A172 (cell line): ENCODE results near the gene SLC30A2. TPM values are rescaled to one million over a fixed set of nuclear protein-coding genes. Genes with fewer than 3 reads are reported as not detected.
A peak's percentile ranks its signal among the peaks of the same experiment; 100 is the strongest.

Experiments used
- DNase-seq: peaks from one replicate; pipeline ENCODE4 v3.0.0-alpha.2; 2015; ENCODE audit warnings: low spot score
- total RNA-seq: library from RNA; depleted of rRNA; stranded (reverse); fragments of >200 nt; shearing (Covaris generic); gene quantifications from 2 replicates; pipeline ENCODE4 v1.2.3, GENCODE V29; 2014

SLC30A2 gene
- total RNA-seq, 1 experiment from 2014 or later = not detected

DNA sequence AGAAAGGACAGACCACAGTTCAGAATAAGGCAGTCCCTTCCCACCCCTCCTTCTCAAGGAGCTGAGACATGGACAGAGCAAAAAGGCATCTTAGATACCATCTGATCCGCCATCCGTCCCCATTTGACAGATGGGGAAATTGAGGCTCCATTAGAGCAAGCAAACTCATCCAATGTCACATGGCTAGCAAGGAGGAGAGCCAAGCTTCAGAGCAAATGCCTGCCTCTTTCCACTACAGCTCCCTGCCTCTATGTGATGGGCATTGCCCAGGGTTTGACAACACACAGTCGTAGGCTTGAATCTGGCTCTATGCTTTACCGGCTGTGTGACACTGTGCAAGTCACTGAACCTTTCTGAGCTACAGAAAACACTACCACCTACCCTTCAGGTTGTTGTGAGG lies 3.9 kb downstream of the SLC30A2 start:
- DNase-seq = no peak

DNA sequence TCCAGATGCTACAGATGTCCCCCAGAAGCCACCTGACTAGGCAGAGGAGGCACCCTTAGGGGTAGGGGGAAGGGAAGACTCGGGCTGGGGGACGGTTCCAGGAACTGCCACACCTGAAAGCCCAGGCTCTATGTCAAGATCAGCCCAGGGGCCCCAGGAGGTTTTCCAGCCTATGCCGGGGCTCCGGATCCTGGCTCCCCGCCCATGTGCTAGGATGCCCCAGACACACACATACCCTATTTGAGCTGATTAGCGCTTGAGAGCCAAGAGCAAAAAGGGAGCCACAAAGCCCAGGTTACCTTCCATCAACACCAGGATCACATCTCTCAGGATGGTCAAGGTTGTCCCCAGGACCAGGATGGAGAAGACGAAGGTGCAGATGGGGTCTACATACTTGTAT lies 4.5 kb downstream of the SLC30A2 start:
- DNase-seq = no peak

DNA sequence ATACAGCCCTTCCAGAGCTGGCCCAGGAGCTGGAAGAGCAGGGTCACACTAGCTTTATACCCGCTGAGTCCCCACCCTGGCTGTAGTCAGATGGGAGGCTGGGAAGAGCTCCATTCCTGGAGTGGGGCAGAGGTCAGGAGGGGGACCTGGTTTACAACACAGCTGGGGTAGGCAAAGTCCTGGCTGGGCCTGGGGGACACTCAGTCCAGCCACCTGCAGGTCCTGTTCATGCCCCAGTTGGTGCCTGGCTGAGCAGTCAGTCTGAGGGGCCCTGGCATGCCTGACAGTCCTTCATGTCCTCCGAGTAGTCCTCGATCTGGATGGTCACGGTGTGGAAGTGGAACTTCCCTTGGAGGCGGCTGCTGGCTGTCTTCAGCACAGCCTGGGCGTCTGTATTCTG lies 7.0 kb downstream of the SLC30A2 start:
- no peak for DNase-seq

GRCh38 chr1:26038477-26038876 lies 7.4 kb downstream of the SLC30A2 start:
- DNase-seq = no peak

- no peak for DNase-seq
Observed at GRCh38 chr1:26037904-26038303, 8.0 kb downstream of the SLC30A2 start.

- no peak for DNase-seq
Observed at GRCh38 chr1:26036756-26037281, 9.1 kb downstream of the SLC30A2 start.

DNA sequence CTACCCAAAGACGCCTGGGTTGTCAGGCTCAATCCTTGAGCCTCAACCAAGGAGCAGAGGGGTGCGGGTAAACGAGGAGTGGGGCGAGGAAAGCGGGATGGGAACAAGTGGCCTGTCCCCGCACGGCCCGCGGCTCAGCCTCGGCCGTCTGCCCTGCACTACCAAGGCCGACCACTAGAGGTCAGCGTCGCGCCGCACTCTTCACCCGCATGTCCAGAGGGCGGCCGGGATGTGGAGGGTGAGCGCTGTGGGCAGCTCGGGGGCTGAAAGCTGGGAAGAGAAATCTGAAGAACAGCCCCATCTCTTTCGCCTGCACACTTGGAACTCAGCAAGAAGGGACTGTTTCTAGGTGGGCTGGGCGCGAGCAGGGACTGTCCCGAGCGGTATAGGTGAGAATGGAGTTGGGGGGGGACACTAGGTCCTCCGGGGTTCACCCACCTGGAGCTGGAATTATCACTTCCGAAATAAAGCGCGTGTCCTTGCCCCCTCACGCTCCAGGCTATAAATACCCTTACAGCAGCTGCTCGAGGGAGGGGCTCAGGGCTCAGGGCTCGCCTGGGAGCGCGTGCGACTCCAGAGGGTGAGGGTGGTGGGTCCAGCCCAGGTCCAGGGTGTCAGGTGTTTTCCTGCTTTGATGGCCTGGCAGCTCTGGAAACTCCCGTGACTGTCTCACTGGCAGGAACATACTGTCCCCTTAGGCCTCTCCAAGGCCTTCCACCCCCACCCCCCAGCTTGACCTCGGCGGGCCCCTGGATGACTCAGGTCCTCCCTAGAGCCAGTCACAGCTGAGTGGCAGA lies 9.8 kb downstream of the SLC30A2 start:
- DNase-seq = peak; percentile 49

GRCh38 chr1:26035203-26035958 lies 10.5 kb downstream of the SLC30A2 start:
- DNase-seq = peak; percentile 72

DNA sequence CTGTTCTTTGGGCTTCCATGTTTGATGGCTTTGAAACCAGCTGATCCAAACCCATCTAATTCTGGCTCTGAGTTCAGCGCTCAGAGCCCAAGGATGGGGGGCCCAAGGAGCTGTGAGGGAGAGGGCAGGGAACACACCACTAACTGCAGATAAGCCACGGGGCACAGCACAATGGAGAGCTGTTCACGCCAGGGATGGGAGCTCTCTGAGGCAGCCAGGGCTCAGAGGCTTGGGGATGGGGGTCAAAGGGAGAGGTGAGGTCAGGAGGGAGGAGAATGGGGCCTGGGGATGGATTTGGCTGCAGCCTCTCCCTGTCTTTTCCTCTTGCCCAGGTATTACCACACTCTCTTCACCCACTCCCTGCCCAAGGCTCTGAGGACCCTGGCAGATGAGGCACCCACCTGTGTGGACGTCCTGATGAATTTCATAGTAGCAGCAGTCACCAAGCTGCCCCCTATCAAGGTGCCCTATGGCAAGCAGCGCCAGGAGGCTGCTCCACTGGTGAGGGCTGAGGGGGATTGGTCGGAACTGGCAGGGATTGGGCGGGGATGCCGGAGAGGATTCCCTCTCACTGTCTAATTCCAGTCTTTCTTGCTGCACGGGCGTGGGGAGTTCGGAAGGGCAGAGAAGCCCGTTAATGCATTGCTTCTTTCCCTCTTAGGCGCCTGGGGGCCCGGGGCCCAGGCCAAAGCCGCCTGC lies 11.3 kb downstream of the SLC30A2 start:
- DNase-seq = no peak

DNA sequence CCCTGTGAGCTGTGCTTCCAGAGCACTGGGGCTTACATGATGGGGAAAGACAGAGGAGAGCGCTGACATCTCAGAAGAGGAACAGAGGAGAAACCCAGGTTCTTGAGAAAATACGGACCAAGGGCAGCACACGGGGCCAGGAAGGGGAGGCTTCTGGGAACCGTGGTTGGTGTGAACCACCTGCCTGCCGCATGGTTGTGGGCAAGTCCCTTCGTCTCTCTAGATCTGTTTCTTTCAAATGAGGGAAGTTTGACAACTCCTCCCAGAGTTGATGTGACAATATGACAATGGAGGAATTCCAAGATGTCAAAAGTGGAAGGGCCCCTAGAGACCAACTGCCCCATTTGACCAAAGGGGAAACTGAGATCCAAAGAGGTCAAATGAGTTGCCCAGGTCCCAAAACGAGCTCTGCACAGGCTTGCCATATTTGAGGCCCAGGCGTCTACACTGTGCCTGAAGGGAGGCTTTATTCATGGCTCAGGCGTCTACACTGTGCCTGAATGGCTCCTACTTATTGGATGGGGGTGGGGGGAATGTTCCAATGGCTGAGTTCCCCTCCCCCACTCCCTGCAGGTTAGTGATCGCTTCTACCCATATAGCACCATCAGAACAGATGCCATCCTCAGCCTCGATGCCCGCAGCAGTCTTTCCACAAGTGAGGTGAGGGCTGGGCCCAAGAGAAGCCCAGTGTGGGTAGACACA lies 13.1 kb downstream of the SLC30A2 start:
- no peak for DNase-seq

- no peak for DNase-seq
Observed at GRCh38 chr1:26031611-26032220, 14.2 kb downstream of the SLC30A2 start.

DNA sequence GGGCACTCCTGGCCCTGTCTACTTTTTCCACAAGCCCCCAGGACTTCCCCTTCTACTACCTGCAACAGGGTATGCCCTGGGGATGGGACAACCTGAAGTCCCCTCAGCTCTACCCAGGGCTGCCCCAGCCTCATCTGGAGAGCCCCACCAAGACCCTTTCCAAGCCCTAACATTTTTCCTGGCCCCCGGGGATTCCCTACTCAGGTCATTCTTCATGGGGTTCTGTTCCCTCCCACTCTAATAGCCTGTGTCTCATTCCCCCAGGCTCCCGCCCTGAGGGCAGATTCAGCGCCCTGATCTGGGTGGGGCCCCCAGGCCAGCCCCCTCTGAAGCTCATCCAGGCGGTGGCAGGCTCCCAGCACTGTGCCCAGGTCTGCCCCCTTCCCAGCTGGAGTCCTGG lies 14.7 kb downstream of the SLC30A2 start:
- no peak for DNase-seq

GRCh38 chr1:26029864-26030481 lies 15.9 kb downstream of the SLC30A2 start:
- DNase-seq = no peak

DNA sequence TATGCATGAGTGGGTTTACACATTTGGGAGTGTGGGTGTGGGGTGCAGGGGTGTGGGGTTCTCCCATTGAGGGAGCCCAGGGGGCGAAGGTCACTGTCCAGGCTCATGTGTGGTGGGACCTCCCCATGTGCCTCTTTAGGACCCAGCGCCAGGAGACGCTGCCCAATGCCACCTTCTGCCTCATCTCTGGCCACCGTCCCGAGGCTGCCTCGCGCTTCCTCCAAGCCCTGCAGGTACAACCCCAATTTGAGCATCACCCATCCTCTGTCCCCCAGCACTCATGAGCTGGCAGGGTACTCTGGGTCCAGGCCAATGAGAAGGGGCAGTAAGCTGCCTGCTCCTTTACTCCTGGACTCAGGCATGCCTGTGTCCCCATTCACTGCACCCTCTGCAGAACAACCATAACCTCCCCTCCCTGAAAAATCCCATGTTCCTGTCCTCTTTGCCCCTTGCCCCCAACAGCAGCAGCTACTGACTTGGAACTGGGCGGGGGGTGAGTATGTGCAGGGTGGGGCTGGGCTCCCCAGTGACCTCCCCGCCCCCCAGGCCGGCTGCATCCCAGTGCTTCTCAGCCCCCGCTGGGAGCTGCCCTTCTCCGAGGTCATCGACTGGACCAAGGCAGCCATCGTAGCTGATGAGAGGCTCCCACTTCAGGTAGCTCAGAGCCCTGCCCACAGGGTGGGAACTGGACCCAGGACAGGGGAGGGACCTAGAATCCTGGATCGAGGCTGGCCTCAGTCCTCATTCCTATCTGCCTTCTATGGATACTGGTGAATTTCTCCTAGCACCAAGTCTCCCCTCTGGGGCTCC lies 16.7 kb downstream of the SLC30A2 start:
- no peak for DNase-seq

DNA sequence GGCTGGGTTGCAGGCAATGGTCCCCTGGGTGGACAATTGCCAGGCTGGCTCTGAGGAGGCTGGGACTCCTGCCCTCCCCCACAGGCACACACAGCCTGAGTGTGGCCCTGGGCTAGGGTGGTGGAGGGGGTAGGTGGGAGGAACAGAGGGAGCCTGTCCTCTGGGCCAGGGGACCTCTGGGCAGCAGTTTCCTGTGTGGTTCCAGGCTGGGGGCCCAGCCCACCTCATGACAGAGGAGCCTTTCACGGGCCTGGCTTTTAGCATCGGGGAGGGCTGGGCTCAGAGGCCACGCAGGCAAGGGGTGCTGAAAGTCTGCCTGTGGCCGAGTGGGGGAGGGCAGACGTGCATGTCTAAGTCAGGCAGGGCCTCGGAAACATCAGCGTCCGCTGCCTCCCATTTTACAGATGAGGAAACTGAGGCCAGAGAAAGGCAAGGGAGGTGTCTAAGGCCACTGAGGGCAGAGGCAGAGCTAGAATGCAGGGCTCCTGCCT lies 17.4 kb downstream of the SLC30A2 start:
- no peak for DNase-seq

DNA sequence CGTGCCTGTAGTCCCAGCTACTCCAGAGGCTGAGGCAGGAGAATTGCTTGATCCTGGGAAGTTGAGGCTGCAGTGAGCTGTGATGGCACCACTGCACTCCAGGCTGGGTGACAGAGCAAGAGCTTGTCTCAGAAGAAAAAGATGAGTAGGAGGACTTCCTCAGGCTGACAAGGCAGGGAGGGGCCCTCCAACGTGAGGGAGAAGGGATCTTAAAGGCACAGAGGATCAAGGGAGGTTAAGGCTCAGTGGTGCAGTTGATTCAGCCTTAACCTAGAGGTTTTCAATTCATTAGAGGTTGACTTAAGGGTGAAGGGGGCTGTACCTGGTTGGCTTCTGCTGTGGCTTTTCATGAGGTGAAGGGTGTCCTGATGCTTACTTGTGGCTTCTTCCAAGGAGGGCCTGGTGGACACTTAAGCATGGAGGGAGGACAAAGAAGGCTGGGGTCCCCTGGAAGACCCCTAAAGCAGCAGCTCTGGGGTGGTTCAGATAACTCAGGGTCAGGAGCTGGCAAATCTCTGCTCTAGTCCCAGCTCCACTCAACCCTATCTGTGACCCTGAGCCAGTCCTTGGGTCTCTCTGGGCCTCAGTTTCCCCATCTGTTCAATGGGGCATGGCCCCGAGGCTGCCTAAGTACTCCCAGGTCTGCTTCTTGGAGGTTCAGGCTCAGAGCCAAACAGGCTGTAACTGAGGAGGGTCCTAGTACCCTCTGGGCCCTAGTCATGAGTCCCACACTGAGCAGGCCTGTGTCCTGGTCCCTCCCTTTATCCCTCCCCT lies 18.0 kb downstream of the SLC30A2 start:
- no peak for DNase-seq

DNA sequence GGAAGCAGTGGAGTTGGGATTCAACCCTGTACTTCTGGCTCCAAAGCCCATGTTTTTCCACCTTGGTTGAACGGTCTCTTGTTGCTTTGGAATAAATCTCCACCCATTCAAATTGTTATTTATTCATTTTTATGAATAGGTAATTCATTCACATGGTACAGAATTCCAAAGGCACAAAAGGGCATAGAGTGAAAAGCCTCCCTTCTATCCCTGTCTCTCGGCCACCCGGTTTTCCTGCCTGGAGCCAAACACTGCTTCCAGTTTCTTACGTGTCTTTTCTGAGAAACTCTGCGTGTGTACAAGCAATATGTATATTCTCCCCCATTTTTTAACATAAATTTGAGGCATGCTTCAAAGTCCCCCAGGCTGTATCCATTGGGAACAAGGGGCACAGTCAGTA lies 20.4 kb downstream of the SLC30A2 start:
- DNase-seq = no peak

GRCh38 chr1:26025060-26025459 lies 20.9 kb downstream of the SLC30A2 start:
- no peak for DNase-seq

- no peak for DNase-seq
Observed at GRCh38 chr1:26023826-26024225, 22.1 kb downstream of the SLC30A2 start.
